ENCODE data around the gene CHD1L.
A peak's percentile ranks its signal among the peaks of the same experiment; 100 is the strongest.
"Not testable (repeated sequence)": the region's sequence is repeated elsewhere in the genome, so short reads cannot be mapped to it uniquely, and the experiment has no call there.

The CHD1L gene

DNA sequence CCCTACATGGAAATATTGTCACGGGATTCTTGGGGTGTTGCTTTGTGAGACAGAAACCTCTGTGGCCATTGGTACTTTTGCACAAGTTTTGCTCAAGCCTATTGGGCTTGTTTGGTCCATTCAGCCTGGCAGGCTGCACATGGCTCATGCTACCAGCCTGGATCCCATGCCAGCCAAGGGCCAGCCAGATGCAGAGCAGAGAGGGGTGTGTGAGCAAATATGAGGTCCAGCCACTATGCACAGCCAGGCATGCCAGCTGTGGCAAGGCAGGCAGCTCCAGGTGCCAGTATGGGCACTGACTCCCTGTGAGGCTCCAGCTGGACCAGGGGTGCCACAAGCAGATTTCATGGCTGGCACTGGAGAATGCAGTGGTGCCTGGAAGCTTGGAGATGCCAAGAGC lies 6.7 kb upstream of the CHD1L start:
- TF ChIP-seq, protein P1, sequence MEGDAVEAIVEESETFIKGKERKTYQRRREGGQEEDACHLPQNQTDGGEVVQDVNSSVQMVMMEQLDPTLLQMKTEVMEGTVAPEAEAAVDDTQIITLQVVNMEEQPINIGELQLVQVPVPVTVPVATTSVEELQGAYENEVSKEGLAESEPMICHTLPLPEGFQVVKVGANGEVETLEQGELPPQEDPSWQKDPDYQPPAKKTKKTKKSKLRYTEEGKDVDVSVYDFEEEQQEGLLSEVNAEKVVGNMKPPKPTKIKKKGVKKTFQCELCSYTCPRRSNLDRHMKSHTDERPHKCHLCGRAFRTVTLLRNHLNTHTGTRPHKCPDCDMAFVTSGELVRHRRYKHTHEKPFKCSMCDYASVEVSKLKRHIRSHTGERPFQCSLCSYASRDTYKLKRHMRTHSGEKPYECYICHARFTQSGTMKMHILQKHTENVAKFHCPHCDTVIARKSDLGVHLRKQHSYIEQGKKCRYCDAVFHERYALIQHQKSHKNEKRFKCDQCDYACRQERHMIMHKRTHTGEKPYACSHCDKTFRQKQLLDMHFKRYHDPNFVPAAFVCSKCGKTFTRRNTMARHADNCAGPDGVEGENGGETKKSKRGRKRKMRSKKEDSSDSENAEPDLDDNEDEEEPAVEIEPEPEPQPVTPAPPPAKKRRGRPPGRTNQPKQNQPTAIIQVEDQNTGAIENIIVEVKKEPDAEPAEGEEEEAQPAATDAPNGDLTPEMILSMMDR (IDR thresholded peaks at IDR 0.05): no peak
- no peak overlapping the region for H3K27ac ChIP-seq

DNA sequence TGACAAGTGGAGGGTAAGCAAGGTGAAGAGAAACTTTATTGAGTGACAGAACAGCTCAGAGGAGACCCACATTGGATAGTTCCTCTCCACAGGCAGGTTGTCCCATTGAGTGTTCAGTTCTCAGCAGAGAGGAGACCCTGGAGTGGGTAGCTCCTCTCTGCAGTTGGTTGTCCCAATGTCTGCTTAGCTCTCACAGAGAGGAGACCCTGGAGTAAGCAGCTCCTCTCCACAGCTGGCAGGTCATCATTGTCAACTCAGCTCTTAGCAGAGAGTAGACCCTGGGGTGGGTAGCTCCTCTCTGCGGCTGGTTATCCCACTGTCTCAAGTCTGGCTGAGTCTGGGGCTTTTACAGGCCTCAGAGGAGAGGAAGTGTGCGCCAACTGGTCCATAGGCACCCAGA lies 6.0 kb upstream of the CHD1L start:
- no peak overlapping the region for H3K27ac ChIP-seq
- no peak for TF ChIP-seq ZFX (IDR thresholded peaks at IDR 0.05; ENCODE audit: borderline replicate concordance)
- TF ChIP-seq, protein P1 (IDR thresholded peaks at IDR 0.05): no peak

DNA sequence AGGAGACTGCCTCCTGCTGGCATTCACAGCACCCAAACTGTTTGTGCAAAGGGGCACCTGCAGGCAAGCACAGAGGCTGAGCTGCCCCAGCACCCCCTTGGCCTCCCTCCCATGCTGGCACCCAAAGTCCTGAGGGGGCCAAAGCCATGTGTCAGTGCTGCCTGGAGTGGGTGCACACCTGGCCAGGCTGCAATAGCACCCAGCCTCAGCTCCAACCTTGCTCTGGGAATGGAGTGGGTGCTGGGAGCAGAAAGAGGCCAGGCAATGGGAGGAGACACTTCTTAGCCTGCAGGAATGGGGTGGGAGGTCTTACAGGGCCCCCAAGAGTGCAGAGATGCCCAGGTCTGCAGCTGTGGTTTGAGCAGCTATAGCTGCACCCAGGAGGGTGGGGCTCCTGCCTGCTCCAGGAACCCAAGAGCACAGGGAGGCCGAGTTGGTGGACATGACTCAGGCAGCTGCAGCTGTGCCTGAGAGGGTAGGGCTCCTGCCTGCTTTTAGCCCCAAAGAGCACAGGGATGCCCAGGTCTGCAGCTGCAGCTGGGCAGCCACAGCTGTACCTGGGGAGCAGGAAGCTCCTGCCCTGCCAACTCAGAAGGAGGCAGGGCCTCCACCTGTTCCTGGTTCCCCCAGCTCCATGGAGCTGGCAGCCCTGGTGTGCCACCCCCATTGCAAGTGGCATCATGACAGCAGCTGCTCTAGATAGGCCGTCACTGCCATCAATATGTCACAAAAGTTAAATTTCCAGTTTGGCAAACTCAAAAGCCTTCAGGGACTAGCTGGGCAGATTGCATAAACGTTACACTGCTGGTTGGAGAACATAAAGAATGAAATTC lies 5.3 kb upstream of the CHD1L start:
- TF ChIP-seq, protein P1 (IDR thresholded peaks at IDR 0.05): no peak
- no peak for TF ChIP-seq ZFX (IDR thresholded peaks at IDR 0.05; ENCODE audit: borderline replicate concordance)
- H3K27ac ChIP-seq: peak overlapping the region; percentile 38

DNA sequence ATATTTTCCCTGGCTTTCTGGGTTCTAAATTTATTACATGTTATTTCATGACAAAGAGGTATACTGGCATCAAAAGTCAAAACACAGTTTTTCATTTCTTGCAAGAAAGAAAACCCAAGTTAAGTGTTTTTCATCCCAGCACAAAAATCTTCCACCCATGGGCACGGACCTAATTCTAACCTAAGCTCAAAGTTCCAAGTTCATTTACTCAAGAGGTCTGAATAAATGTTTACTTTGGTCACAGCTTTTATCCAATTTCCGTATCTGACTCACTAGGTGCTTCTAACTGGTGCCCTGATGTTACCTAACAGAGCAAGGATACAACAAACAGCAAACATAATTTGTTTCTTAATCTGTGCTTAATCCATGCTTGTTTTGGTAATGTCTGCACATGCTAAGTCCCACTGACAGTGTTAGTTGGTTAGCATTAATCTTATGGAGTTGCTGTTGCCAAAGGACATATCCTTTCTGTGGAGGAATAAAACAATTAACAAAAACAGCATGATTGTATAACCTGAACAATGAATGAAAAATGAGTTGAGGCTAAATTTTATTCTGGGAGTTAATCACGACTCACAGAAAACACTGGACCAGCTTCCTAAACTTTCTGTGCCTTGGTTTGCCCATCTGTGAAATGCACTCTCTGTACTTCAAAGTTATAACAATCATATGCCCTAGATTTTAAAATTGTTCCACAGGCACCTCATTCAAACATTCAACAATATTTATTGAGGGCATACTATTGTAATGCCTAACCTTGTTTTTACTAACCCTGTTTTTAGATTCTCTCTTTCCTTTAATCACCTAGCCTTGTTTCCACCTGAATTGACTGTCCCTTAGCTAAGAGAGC lies 4.2 kb upstream of the CHD1L start:
- TF ChIP-seq, protein P1 (IDR thresholded peaks at IDR 0.05): no peak
- no peak for TF ChIP-seq ZFX (IDR thresholded peaks at IDR 0.05; ENCODE audit: borderline replicate concordance)
- H3K27ac ChIP-seq: peak overlapping the region; percentile 38

DNA sequence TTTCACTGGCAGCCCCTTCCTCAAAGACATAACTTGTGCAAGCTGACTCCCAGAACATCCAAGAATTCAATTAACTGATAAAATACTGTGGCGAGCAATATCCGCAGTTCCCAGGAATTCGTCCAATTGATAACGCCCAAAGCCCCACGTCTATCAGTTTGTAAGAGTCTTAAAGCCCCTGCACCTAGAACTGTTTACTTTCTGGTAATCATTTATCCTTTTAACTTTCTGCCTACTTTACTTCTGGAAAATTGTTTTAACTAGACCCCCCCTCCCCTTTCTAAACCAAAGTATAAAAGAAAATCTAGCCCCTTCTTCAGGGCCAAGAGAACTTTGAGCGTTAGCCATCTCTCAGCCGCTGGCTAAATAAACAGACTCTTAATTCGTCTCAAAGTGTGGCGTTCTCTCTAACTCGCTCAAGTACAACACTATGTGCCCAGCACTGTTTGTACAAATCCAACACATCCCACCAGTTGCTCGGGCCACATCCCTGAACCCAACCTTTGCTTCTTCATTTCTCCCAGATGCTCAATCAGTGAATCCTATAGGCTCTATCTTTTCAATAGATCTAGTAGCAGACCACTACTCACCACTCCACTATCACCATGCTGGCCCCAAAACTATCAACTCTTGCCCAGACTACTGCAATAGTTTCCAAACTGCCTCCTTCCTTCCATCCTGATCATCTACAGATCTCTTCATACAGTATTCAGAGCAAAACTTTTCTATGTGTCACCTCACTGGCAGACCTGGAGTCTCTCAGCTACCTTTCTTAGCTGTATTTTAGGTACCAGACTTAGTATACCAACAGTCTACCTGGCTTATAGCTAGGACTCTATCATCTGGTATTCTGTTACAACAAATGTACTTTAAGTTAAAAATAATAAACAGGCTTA lies 3.3 kb upstream of the CHD1L start:
- no peak overlapping the region for H3K27ac ChIP-seq
- TF ChIP-seq, protein P1 (IDR thresholded peaks at IDR 0.05): no peak
- TF ChIP-seq ZFX (IDR thresholded peaks at IDR 0.05; ENCODE audit: borderline replicate concordance): no peak

DNA sequence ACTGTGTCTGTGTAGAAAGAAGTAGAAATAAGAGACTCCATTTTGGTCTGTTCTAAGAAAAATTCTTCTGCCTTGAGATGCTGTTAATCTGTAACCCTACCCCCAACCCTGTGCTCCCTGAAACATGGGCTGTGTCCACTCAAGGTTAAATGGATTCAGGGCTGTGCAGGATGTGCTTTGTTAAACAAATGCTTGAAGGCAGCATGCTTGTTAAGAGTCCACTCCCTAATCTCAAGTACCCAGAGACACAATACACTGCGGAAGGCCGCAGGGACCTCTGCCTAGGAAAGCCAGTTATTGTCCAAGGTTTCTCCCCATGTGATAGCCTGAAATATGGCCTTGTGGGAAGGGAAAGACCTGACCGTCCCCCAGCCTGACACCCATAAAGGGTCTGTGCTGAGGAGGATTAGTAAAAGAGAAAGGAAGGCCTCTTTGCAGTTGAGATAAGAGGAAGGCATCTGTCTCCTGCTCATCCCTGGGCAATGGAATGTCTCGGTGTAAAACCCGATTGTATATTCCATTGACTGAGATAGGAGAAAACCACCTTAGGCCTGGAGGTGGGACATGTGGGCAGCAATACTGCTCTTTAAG lies 2.3 kb upstream of the CHD1L start:
- not testable (repeated sequence) for H3K27ac ChIP-seq

DNA sequence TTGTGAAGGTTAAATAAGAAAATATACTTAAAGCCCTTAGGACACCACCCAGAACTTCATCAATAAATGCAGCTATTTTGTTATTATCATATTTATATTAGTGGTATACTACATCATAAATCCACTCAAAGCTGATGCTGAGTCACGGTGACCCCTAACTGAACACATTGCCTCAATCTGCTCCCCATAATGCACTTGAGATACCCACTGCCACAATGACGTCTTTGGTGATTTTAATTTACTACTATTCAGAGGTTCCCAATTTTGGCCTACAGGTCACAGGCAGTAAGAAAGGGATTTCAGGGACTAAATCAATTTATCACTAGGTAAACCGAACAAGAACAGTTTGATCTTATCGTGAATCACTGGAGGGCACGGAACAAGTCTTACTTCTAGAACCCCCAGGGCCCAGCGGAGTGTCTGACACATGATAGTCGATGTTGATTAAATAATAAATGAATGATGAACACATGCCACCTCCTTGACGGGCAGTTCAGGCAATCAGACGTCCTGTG lies 493 bp upstream of the CHD1L start:
- TF ChIP-seq, protein P1 (IDR thresholded peaks at IDR 0.05): no peak
- no peak for TF ChIP-seq ZFX (IDR thresholded peaks at IDR 0.05; ENCODE audit: borderline replicate concordance)
- peak overlapping the region; percentile 90 for H3K27ac ChIP-seq
